ENCODE measurements around the gene TGFBR3L.

GRCh38 chr19:7920519-7921301 lies 6.1 kb downstream of the TGFBR3L start:
- TF ChIP-seq CTCF (conservative IDR thresholded peaks at IDR 0.05; ENCODE audit: low read length), result no peak
- TF ChIP-seq EZH2phosphoT487 (IDR thresholded peaks at IDR 0.05; ENCODE audit: borderline replicate concordance, low read depth, low read length), result no peak

All from OCI-LY7 (cell line).